NCI-H69 (cell line): Measurements from ENCODE around the gene ATAD3B.
A peak's percentile ranks its signal among the peaks of the same experiment; 100 is the strongest.
"Not testable (repeated sequence)": the region's sequence is repeated elsewhere in the genome, so short reads cannot be mapped to it uniquely, and the experiment has no call there.

ENCODE experiments used
- DNase-seq: peaks from one replicate; lab custom pipeline; 2025; lab: John Stamatoyannopoulos, UW

ATAD3B gene

DNA sequence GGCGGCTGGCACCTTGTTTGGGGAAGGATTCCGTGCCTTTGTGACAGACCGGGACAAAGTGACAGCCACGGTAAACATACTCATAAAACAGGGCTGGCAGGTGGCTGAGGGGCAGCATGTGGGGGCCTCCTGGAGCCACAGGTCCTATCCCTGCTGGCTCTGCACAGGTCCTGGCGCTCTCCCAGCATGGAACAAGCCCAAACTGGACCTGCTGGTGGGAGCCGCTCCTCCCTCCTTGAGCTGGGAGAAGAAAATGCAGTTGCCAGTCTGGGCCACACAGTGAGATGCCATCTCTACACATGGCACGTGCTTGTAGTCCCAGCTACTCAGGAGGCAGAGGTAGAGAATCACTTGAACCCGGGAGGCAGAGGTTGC lies 19.2 kb upstream of the ATAD3B start:
- DNase-seq, result peak; percentile 30

- DNase-seq, result no peak
These were observed 18.7 kb upstream of the ATAD3B start for GRCh38 chr1:1452882-1453281.

GRCh38 chr1:1454286-1455056 lies 17.1 kb upstream of the ATAD3B start:
- DNase-seq, result not testable (repeated sequence)

GRCh38 chr1:1455366-1455884 lies 16.1 kb upstream of the ATAD3B start:
- no peak for DNase-seq

- DNase-seq, result not testable (repeated sequence)
These were observed 15.6 kb upstream of the ATAD3B start for GRCh38 chr1:1455934-1456333.

DNA sequence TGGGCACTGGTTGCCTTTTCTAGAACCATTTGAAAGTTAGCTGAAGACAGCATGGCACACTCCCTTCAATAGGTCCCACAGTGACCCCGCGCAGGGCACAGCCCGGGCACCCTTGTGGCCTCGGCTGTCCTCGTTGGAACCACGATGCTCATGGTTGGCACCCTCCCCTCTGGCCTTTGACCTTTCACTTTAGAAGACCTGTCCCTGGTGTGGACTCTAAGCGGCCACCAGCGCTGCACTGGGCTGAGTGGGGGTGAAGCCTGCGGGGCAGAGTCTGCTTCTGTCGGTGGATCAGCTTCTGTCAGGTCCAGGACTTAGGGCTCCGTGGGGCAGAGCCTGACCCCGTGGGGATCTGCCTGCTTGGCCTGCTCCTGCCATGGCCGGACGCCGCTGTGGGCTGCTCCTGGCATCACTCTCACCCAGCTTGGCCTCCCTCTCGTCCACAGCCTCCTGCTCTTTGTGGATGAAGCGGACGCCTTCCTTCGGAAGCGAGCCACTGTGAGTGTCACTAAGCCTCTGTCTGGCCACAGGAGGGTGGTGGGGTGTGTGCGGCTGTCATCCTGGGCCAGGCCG lies 14.8 kb upstream of the ATAD3B start:
- DNase-seq, result not testable (repeated sequence)

DNA sequence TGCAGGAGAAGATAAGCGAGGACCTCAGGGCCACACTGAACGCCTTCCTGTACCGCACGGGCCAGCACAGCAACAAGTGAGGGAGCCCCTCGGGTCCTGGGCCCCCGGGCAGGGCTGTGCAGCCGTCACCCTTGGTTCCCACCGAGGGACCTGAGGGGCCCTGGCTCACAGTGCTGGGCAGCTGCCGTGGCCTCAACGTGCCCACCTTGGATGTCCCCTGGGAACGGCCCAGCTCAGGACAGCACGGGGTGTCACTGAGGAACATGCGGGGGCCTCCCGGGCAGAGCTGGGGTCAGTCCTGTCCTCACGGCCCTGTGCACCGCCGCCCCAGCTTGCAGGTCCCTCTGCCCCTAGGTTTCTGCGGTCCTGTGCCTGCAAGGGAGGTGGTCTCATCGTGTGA lies 12.4 kb upstream of the ATAD3B start:
- DNase-seq, result not testable (repeated sequence)

DNA sequence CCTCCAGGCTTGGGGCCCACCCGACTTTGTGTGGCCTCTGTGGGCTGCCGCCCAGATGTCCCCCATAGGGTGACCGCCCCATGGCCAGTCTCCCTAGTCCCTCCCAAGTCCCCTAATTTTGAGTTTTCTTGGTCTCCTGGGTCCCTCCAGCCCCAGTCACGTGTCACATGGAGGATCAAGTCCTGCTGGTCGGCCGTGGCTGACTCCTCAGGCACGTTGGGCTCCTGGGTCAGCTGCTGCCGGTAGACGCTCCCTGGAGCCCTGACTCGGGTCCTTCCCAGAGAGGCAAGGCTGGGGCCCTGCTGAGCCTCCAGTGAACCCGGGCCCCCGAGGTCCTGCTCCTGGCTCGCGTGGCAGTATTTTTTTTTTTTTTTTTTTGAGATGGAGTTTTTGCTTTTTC lies 11.9 kb upstream of the ATAD3B start:
- not testable (repeated sequence) for DNase-seq

DNA sequence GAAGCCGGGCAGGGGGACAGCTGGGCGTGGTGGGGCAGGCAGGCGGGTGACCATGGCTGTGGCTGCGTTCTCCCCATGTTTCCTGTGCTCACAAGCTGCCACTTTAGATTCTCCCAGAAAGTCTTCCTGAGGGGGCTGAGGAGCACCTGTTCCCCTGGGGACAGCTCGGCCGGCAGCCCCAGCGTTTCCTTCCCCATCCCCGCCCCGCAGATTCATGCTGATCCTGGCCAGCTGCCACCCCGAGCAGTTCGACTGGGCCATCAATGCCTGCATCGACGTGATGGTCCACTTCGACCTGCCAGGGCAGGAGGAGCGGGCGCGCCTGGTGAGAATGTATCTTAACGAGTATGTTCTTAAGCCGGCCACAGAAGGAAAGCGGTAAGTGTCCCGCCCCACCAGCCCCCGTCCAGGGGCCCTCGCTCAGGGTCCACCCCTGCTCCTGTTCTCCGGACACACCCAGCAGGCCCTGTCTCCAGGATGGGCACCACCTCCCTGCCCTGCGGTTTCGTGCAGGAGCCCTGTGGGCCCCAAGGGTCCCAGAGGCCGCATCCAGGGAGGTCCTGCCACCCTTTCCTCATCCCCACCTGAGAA lies 10.9 kb upstream of the ATAD3B start:
- no peak for DNase-seq

GRCh38 chr1:1461721-1462317 lies 9.7 kb upstream of the ATAD3B start:
- peak; percentile 1 for DNase-seq

- no peak for DNase-seq
These were observed 9.1 kb upstream of the ATAD3B start for GRCh38 chr1:1462318-1462966.

DNA sequence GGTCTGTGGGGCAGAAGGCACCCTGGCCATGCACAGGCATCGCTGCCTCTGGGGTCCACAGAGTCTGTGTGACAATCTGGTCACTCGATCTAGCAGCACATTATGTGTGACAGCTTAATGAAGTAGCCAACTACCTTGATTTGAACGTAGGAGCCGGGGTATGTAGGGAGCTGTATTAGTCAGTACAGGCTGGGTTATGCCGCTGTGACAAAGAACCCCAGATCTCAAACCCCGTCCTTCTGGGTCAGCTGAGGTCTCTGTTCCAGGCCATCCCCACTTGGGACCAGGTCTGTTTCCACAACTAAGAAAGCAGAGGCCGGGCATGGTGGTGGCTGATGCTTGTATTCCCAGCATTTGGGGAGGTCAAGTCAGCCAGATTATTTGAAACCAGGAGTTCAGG lies 8.3 kb upstream of the ATAD3B start:
- DNase-seq, result no peak

- not testable (repeated sequence) for DNase-seq
These were observed 3.2 kb upstream of the ATAD3B start for GRCh38 chr1:1468196-1468985.

- DNase-seq, result peak; percentile 17
These were observed 758 bp upstream of the ATAD3B start for GRCh38 chr1:1470626-1471388.

GRCh38 chr1:1472053-1472876 lies 700 bp downstream of the ATAD3B start:
- DNase-seq, result peak; percentile 1

DNA sequence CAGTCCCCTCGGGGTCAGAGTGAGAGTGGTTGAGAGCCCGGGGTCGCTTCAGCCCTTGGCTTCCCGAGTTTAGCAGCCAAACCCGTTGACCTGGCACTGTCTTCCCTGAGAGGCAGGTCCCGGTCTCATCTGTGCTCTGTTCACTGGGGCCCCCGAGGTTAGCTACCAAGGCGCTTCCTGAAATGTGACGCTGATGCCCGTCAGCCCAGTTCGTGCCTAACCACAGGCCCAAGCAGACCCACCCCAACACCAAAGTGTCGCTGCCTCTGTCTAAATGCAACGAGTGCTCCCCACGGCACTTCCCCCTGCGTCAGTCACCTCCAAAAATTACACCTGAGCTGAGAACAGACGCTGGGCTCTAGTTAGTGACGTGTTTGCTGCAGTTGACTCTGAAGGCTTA lies 4.4 kb downstream of the ATAD3B start:
- not testable (repeated sequence) for DNase-seq

DNA sequence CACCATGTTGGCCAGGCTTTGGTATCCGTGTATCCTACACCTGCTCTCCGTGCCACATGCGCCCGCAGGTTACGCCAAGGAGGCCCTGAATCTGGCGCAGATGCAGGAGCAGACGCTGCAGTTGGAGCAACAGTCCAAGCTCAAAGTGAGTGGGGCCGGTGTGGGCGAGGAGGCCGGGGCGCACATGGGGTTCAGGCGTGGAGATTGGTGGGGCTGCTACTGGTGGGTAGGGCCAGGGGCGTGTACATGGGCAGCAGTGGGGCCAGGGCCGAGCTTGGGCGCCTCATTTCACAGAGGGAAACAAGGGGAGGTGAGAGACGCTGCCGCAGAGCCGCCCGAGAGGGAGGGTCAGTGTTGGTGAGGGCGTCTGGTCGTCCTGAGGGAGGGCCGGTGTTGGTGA lies 5.6 kb downstream of the ATAD3B start:
- no peak for DNase-seq

- DNase-seq, result no peak
These were observed 8.3 kb downstream of the ATAD3B start for GRCh38 chr1:1479547-1480487.

GRCh38 chr1:1480488-1480867 lies 8.9 kb downstream of the ATAD3B start:
- DNase-seq, result not testable (repeated sequence)
